GM23248 (cell line): ENCODE results near the gene PIEZO1.

Experiments
- EZH2 ChIP-seq: fragments of 200-600 bp; sonication (generic); IDR thresholded peaks from 2 replicates; pipeline ENCODE4 v1.6.1; 2018; ENCODE audit warnings: antibody characterized with exemption, mild to moderate bottlenecking; ENCODE audit not compliant: insufficient read depth, poor library complexity, severe bottlenecking
- EZH2phosphoT487 ChIP-seq: fragments of 200-600 bp; sonication (generic); IDR thresholded peaks from 2 replicates; pipeline ENCODE4 v1.6.1; 2018; ENCODE audit warnings: antibody characterized with exemption, moderate library complexity, mild to moderate bottlenecking, low read depth; ENCODE audit not compliant: insufficient read depth

DNA sequence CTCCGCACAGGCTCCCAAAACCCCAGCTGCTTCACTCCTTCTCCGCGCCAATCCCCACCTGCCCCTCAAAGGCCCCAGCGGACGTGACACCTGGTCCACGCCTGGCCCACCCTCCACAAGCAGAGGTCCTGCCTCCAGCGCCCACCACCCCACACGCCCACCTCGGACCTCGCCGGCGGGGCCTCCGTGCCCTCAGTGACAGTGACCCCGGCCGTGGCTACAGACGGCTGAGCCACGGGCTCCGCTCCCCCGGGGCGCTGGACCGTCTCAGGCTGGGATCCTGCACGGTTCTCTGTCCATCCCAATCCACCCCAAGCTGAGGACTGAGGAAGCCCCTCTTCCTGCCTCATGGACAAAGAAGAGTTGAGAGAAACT is 25.1 kb downstream of the PIEZO1 start:
- no peak for TF ChIP-seq EZH2phosphoT487
- no peak for TF ChIP-seq EZH2
